HUES48 (cell line): ENCODE data around the gene DGCR2.
"Not testable (repeated sequence)": the region's sequence is repeated elsewhere in the genome, so short reads cannot be mapped to it uniquely, and the experiment has no call there.

Experiments
- H3K27ac ChIP-seq: one replicate; pipeline ENCODE4 v1.7.0; 2013; ENCODE audit warnings: low read depth, low read length, inconsistent platforms
- H3K27me3 ChIP-seq: 2 replicates; pipeline ENCODE4 v1.6.1; 2013; ENCODE audit warnings: mild to moderate bottlenecking, low read length; ENCODE audit not compliant: control insufficient read depth, insufficient read depth
- H3K36me3 ChIP-seq: 2 replicates; pipeline ENCODE4 v1.6.1; 2013; ENCODE audit warnings: low read length; ENCODE audit not compliant: control insufficient read depth, insufficient read depth
- H3K4me1 ChIP-seq: 2 replicates; pipeline ENCODE4 v1.6.1; 2013; ENCODE audit warnings: mild to moderate bottlenecking, low read length; ENCODE audit not compliant: control insufficient read depth, insufficient read depth
- H3K4me3 ChIP-seq: 2 replicates; pipeline ENCODE4 v1.5.1; 2013; ENCODE audit warnings: mild to moderate bottlenecking, low read depth, low read length
- H3K9ac ChIP-seq: 2 replicates; pipeline ENCODE4 v1.6.1; 2013; ENCODE audit warnings: mild to moderate bottlenecking, low read depth, low read length, moderate library complexity
- H3K9me3 ChIP-seq: 2 replicates; pipeline ENCODE4 v1.6.1; 2013; ENCODE audit warnings: low read length; ENCODE audit not compliant: control insufficient read depth, insufficient read depth

DGCR2 gene

DNA sequence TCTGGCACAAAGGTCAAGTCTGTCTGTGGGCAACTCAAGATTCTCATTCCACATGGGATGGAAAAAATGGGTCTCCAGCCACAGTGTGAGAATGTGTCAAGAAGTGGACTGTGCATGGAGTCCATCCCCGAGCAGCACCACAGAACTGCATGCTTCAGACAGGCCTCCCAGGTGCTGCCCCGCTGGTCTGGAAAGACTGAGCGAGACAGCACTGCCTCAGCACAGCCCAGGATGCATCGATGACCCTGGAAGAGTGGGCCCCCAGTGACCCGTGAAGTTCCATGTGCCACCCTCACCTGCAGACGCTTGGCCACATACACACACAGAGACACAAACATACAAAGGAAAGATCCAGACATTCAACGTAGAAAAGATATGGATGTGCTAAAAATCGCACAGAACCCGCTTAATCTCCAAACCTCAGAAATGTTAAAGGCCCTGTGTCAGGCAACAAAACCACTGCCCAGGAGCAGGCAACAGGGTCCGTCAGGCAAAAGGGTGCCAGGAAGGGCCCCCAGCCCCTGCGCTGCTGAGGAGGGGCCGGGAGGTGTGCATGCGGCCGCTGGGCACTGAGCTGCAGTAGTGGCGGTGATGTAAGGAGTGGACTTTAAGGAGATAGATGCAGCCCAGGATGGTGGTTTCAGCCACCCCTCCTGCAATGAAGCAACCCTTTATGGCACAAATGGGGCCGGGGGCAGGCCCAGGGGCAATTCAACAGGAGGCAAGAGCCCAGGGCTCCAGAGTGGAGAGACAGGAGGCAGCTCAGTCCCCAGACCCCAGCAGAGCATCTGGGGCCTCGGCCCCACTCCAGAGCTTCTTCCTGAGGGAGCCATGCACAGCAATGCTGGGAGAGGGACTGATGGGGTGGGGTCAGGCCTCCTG lies 84.7 kb downstream of the DGCR2 start:
- H3K27me3 ChIP-seq = no peaks in the 10 kb centered on the region
- no peak overlapping the region for H3K27ac ChIP-seq
- no peaks in the 10 kb centered on the region for H3K4me1 ChIP-seq
- peaks cover 42% of the 10 kb centered on the region for H3K36me3 ChIP-seq
- H3K9ac ChIP-seq = no peak overlapping the region
- no peaks in the 10 kb centered on the region for H3K9me3 ChIP-seq
- no peak overlapping the region for H3K4me3 ChIP-seq

- Histone ChIP-seq H3K9ac (no peak overlapping the region), H3K4me3 (no peak overlapping the region), H3K9me3 (no peaks in the 10 kb centered on the region), H3K36me3 (peaks cover 34% of the 10 kb centered on the region), H3K4me1 (no peaks in the 10 kb centered on the region), H3K27me3 (no peaks in the 10 kb centered on the region), H3K27ac (no peak overlapping the region)
Observed at GRCh38 chr22:19036523-19037273, 85.5 kb downstream of the DGCR2 start.

DNA sequence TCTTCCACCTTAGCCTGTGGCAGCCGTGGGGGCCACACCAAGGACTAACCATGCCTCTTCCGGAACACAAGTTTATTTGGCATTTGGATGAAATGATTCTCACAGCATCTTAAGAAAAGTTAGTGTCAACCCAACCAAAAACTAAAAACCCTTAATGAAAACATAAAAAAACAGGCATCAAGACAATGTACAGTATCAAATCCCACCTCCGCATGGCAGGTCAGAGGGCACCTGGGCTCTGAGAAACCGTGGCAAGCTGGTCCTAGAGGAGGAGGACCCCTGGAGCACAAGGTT lies 86.0 kb downstream of the DGCR2 start:
- Histone ChIP-seq H3K27ac (no peak overlapping the region), H3K4me1 (no peaks in the 10 kb centered on the region), H3K9ac (no peak overlapping the region), H3K4me3 (no peak overlapping the region), H3K9me3 (no peaks in the 10 kb centered on the region), H3K27me3 (no peaks in the 10 kb centered on the region), H3K36me3 (peaks cover 28% of the 10 kb centered on the region)

DNA sequence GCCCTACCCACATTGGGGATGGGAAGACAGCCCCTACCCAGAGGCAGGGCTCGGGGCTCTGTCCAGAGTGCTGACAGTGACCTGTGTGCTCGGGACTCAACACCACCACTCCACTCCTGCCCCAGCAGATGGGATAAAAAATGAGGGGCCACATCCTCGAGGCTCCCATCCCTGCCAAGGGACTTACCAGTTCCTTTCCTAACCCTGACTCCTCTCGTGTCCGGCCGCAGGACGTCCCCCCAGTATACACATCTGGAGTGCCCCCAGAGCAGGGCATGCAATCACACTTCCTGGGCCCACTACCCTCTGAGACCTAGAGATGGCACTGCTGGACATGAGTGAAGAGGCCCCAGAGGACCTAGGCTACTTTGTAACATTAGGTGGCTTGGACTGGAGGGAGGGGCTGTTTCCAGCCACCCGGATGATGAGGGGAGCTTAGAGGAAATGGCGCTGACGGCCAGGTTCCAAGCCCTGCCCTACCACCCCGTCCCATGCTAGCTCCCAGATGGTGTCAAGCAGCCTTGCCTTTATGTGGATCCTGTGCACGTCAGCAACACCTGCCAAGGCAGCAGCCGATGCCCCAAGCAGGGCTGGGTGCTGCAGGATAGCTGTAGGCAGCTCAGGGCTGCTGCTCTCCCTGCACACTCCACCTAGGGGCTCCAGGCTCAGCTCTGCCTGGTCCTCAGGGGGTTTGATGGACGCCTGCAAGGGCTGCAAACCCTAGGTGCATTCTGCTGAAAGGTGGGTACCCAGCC lies 86.6 kb downstream of the DGCR2 start:
- Histone ChIP-seq H3K4me1 (no peaks in the 10 kb centered on the region), H3K4me3 (no peak overlapping the region), H3K27ac (no peak overlapping the region), H3K36me3 (peaks cover 23% of the 10 kb centered on the region; the same call in 1 of the 2 replicates), H3K9me3 (no peaks in the 10 kb centered on the region), H3K9ac (no peak overlapping the region), H3K27me3 (peaks cover 4% of the 10 kb centered on the region)

GRCh38 chr22:19035126-19035473 lies 87.1 kb downstream of the DGCR2 start:
- H3K27ac ChIP-seq, H3K9ac ChIP-seq, H3K9me3 ChIP-seq, H3K4me1 ChIP-seq, H3K27me3 ChIP-seq, H3K4me3 ChIP-seq: not testable (repeated sequence)
- H3K36me3 ChIP-seq = peaks cover 18% of the 10 kb centered on the region; the same call in 1 of the 2 replicates

- H3K4me1 ChIP-seq, H3K4me3 ChIP-seq, H3K27ac ChIP-seq, H3K9me3 ChIP-seq, H3K9ac ChIP-seq: not testable (repeated sequence)
- peaks cover 11% of the 10 kb centered on the region for H3K27me3 ChIP-seq
- H3K36me3 ChIP-seq = peaks cover 15% of the 10 kb centered on the region; the same call in 1 of the 2 replicates
Observed at GRCh38 chr22:19034724-19035120, 87.5 kb downstream of the DGCR2 start.

GRCh38 chr22:19034031-19034723 lies 88.0 kb downstream of the DGCR2 start:
- not testable (repeated sequence) for H3K4me3 ChIP-seq, H3K9me3 ChIP-seq, H3K27ac ChIP-seq, H3K9ac ChIP-seq, H3K4me1 ChIP-seq, H3K36me3 ChIP-seq
- peaks cover 17% of the 10 kb centered on the region for H3K27me3 ChIP-seq

DNA sequence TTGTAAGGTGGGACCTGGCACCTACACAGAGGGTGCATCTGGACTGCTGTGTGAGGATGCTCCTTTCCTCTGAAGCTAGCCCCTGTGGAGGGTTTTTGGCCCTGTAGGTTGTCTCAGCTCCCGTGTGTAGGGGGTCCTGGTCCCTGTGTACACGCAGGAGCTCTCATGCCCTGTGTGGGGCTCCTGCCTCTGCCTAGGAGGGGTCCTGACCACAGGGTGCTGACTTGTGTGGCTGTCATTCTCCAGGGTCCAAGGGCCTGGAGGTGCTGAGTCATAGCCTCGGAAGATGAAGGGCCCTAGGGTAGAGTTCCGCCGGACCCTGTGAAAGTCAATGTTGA lies 88.7 kb downstream of the DGCR2 start:
- H3K4me3 ChIP-seq, H3K4me1 ChIP-seq, H3K9ac ChIP-seq, H3K27ac ChIP-seq, H3K9me3 ChIP-seq, H3K36me3 ChIP-seq: not testable (repeated sequence)
- peaks cover 23% of the 10 kb centered on the region for H3K27me3 ChIP-seq

GRCh38 chr22:19032898-19033567 lies 89.2 kb downstream of the DGCR2 start:
- H3K4me1 ChIP-seq, H3K9ac ChIP-seq, H3K9me3 ChIP-seq, H3K4me3 ChIP-seq, H3K36me3 ChIP-seq, H3K27ac ChIP-seq: not testable (repeated sequence)
- peaks cover 28% of the 10 kb centered on the region for H3K27me3 ChIP-seq

GRCh38 chr22:19032156-19032785 lies 89.9 kb downstream of the DGCR2 start:
- peaks cover 29% of the 10 kb centered on the region for H3K27me3 ChIP-seq
- not testable (repeated sequence) for H3K9ac ChIP-seq, H3K27ac ChIP-seq, H3K36me3 ChIP-seq, H3K4me3 ChIP-seq, H3K9me3 ChIP-seq, H3K4me1 ChIP-seq
